ENCODE measurements around the gene OR52B6.

OR52B6 gene

DNA sequence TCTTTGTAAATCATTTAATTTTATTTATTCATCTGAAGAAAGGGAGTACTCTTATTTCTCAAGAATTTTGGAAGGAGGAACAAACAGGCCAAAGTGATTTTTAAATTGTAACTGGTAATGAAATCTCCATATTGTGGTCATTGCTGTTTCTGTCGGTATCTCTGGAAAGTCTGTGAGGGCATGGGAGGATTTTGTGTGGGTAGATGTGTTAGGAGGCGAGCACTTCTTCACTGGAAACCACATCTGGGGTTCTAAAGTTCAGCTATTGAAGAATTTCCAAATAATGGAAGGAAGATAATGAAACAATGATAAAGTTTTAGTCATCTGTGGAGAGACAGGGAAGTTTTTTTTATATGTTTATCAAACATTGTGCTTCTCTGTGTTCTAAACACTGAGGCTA, 50.7 kb downstream of the OR52B6 start:
- no peak overlapping the region for H3K4me3 ChIP-seq (replicated peaks; ENCODE audit: low read depth, low read length)
- TF ChIP-seq CTCF (IDR thresholded peaks at IDR 0.05; ENCODE audit: low read length, missing control alignments), result no peak
- DNase-seq (ENCODE audit: low read depth), result no peak
